Thoracic aorta (tissue), 2 donors: ENCODE measurements around the gene GRIP2. TPM values are rescaled to one million over a fixed set of nuclear protein-coding genes. Genes with fewer than 3 reads are reported as not detected.

Experiments used
- ATAC-seq: fragments of 150-250 bp; one replicate; pipeline ENCODE4 v1.8.0; 2017; ENCODE audit warnings: low read depth; ENCODE audit not compliant: insufficient number of reproducible peaks, low FRiP score
- DNase-seq: peaks from one replicate; pipeline ENCODE4 v3.0.0-alpha.2; 2020; ENCODE audit warnings: low spot score
- H3K27ac ChIP-seq, 2 donors: fragments of 200-600 bp; sonication (generic); 1 replicate in 1 of 2; 2 replicates in 1 of 2; pipeline ENCODE4 v1.5.1; 2016; ENCODE audit warnings: mild to moderate bottlenecking in 2 of 2, moderate library complexity in 2 of 2
- H3K27me3 ChIP-seq: fragments of 200-600 bp; sonication (generic); replicated peaks from 2 replicates; pipeline ENCODE4 v1.6.0; 2016; ENCODE audit warnings: mild to moderate bottlenecking; ENCODE audit not compliant: insufficient read depth
- H3K36me3 ChIP-seq: fragments of 200-600 bp; sonication (generic); one replicate; pipeline ENCODE4 v1.5.1; 2016
- H3K4me1 ChIP-seq, 2 donors: fragments of 200-600 bp; sonication (generic); 1 replicate in 1 of 2; 2 replicates in 1 of 2; pipeline versions ENCODE4 v1.5.1 to v1.6.0; 2016; ENCODE audit warnings: low read depth in 2 of 2, mild to moderate bottlenecking in 1 of 2; ENCODE audit not compliant: control insufficient read depth in 1 of 2
- H3K4me3 ChIP-seq: fragments of 200-600 bp; sonication (generic); 2 replicates; pipeline ENCODE4 v1.5.1; 2016; ENCODE audit warnings: mild to moderate bottlenecking
- H3K9me3 ChIP-seq: fragments of 200-600 bp; sonication (generic); 2 replicates; pipeline ENCODE4 v1.5.1; 2016
- total RNA-seq, 2 donors: library from RNA; depleted of rRNA; stranded (reverse); fragments of >200 nt; gene quantifications; one replicate each; pipeline versions ENCODE4 v1.1.0 to v1.2.3, GENCODE V29; 2016
- TF ChIP-seq, protein P1 (sequence below): fragments of 200-600 bp; sonication (generic); IDR thresholded peaks from one replicate; pipeline ENCODE4 v1.5.1; 2019; ENCODE audit warnings: antibody characterized with exemption

The GRIP2 gene
- total RNA-seq, 2 donors from 2014 or later, result 1.5 to 4.2 TPM

- ATAC-seq, result no peak
- no peak for DNase-seq
- H3K4me3 ChIP-seq, result no peak overlapping the region
- no peaks in the 10 kb centered on the region for H3K27me3 ChIP-seq
- no peak overlapping the region for H3K27ac ChIP-seq
- peaks cover 36% of the 10 kb centered on the region for H3K36me3 ChIP-seq
- H3K4me1 ChIP-seq, result peaks cover 9 to 26% of the 10 kb centered on the region in 2 donors
- no peaks in the 10 kb centered on the region for H3K9me3 ChIP-seq
- TF ChIP-seq, protein P1, sequence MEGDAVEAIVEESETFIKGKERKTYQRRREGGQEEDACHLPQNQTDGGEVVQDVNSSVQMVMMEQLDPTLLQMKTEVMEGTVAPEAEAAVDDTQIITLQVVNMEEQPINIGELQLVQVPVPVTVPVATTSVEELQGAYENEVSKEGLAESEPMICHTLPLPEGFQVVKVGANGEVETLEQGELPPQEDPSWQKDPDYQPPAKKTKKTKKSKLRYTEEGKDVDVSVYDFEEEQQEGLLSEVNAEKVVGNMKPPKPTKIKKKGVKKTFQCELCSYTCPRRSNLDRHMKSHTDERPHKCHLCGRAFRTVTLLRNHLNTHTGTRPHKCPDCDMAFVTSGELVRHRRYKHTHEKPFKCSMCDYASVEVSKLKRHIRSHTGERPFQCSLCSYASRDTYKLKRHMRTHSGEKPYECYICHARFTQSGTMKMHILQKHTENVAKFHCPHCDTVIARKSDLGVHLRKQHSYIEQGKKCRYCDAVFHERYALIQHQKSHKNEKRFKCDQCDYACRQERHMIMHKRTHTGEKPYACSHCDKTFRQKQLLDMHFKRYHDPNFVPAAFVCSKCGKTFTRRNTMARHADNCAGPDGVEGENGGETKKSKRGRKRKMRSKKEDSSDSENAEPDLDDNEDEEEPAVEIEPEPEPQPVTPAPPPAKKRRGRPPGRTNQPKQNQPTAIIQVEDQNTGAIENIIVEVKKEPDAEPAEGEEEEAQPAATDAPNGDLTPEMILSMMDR, result no peak
Measured at GRCh38 chr3:14464521-14464920, 75.6 kb downstream of the GRIP2 start.

- ATAC-seq (no peak), DNase-seq (no peak)
- Histone ChIP-seq H3K4me3 (no peak overlapping the region), H3K27ac (no peak overlapping the region), H3K9me3 (no peaks in the 10 kb centered on the region), H3K36me3 (peaks cover 36% of the 10 kb centered on the region), H3K27me3 (no peaks in the 10 kb centered on the region), H3K4me1 (peaks cover 9 to 26% of the 10 kb centered on the region in 2 donors)
- TF ChIP-seq, protein P1, result no peak
Measured at GRCh38 chr3:14464141-14464465, 76.0 kb downstream of the GRIP2 start.

- Histone ChIP-seq H3K36me3 (peaks cover 36% of the 10 kb centered on the region), H3K27me3 (no peaks in the 10 kb centered on the region), H3K4me1 (peaks cover 9 to 26% of the 10 kb centered on the region in 2 donors), H3K4me3 (no peak overlapping the region), H3K9me3 (no peaks in the 10 kb centered on the region), H3K27ac (no peak overlapping the region)
- DNase-seq (no peak), ATAC-seq (no peak)
- TF ChIP-seq, protein P1, result no peak
Measured at GRCh38 chr3:14463330-14464140, 76.6 kb downstream of the GRIP2 start.

DNA sequence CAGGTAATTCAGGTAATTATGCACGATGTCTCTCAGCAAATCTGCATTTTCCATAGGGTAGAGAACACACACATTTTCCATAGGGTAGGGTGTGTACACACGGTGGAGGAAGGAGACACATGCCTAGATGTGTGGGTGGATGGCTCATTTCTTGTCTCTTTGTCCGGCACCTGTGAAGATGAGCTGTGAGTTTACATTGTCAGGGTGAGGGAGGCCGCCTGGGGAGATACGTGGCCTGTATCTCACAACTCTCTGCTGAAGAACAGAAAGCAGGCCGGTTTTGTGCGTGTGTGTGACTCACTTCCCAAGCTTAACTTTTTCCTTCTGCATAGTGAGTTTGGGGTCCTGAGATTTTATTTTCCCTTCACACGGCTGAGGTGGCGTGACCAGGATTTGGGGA, 77.4 kb downstream of the GRIP2 start:
- Histone ChIP-seq H3K9me3 (no peaks in the 10 kb centered on the region), H3K4me1 (peaks cover 9 to 26% of the 10 kb centered on the region in 2 donors), H3K36me3 (peaks cover 35% of the 10 kb centered on the region), H3K27ac (no peak overlapping the region), H3K27me3 (no peaks in the 10 kb centered on the region), H3K4me3 (no peak overlapping the region)
- TF ChIP-seq, protein P1, result no peak
- DNase-seq, result no peak
- no peak for ATAC-seq

GRCh38 chr3:14461748-14462324, 78.3 kb downstream of the GRIP2 start:
- H3K27ac ChIP-seq, result no peak overlapping the region
- H3K4me3 ChIP-seq, result no peak overlapping the region
- peaks cover 29% of the 10 kb centered on the region for H3K36me3 ChIP-seq
- ATAC-seq (no peak), DNase-seq (no peak)
- peaks cover 9 to 26% of the 10 kb centered on the region in 2 donors for H3K4me1 ChIP-seq
- TF ChIP-seq, protein P1, result peak; percentile 39
- H3K27me3 ChIP-seq, result no peaks in the 10 kb centered on the region
- no peaks in the 10 kb centered on the region for H3K9me3 ChIP-seq
